IMR-90 (cell line): ENCODE results near the gene PTPN22. TPM values are rescaled to one million over a fixed set of nuclear protein-coding genes. Genes with fewer than 3 reads are reported as not detected.
A peak's percentile ranks its signal among the peaks of the same experiment; 100 is the strongest.

Experiments used
- ATAC-seq: fragments of 200-7000 bp; cut with Tn5 transposase; 2 replicates; pipeline ENCODE4 v1.9.1; 2020; ENCODE audit warnings: low read depth, mild to moderate bottlenecking, moderate library complexity
- BruUV-seq: library from RNA; stranded (reverse); fragments of 400-500 nt; replicated peaks from 2 replicates; lab custom pipeline; 2021; lab: Mats Ljungman, UMichigan
- CTCF ChIA-PET: fragments of 300-600 bp; formaldehyde crosslinking; extraction: SDS; loops from one replicate; lab custom pipeline; 2021; ENCODE audit warnings: antibody characterized with exemption; lab: Yijun Ruan, JAX
- POLR2A ChIA-PET: fragments of 300-600 bp; sonication (Branson Sonifier 250); formaldehyde crosslinking; loops from one replicate; lab custom pipeline; 2022; ENCODE audit warnings: antibody characterized with exemption; ENCODE audit not compliant: unreplicated experiment; lab: Charles Lee
- DNase-seq: peaks from one replicate; pipeline ENCODE4 v3.0.0; 2013
- H2AFZ ChIP-seq: replicated peaks from 2 replicates; pipeline ENCODE3; 2013; ENCODE audit warnings: low read length, mild to moderate bottlenecking; ENCODE audit not compliant: poor library complexity
- H2AK5ac ChIP-seq: 2 replicates; pipeline ENCODE4 v1.6.1; 2013; ENCODE audit warnings: low read depth, low read length, inconsistent platforms
- H2AK9ac ChIP-seq: replicated peaks from 2 replicates; pipeline ENCODE3; 2013; ENCODE audit warnings: mild to moderate bottlenecking, low read depth, low read length, moderate library complexity; ENCODE audit not compliant: poor library complexity
- H2BK120ac ChIP-seq: 2 replicates; pipeline ENCODE4 v1.6.1; 2013; ENCODE audit warnings: low read depth, low read length, inconsistent platforms
- H2BK15ac ChIP-seq: 3 replicates; pipeline ENCODE4 v1.6.1; 2013; ENCODE audit warnings: low read depth, low read length, inconsistent platforms
- H2BK20ac ChIP-seq: 2 replicates; pipeline ENCODE4 v1.6.1; 2013; ENCODE audit warnings: low read depth, mild to moderate bottlenecking, inconsistent platforms, low read length, moderate library complexity
- H2BK5ac ChIP-seq: 2 replicates; pipeline ENCODE4 v1.6.1; 2013; ENCODE audit warnings: mild to moderate bottlenecking, low read depth, low read length, inconsistent platforms; ENCODE audit not compliant: poor library complexity, severe bottlenecking
- H3K14ac ChIP-seq: replicated peaks from 2 replicates; pipeline ENCODE4 v1.6.1; 2013; ENCODE audit warnings: low read depth, low read length, inconsistent platforms
- H3K18ac ChIP-seq: 2 replicates; pipeline ENCODE4 v1.6.1; 2013; ENCODE audit warnings: low read depth, low read length, control low read depth
- H3K23ac ChIP-seq: 2 replicates; pipeline ENCODE4 v1.6.1; 2013; ENCODE audit warnings: low read depth, low read length, inconsistent platforms
- H3K27ac ChIP-seq: 2 replicates; pipeline ENCODE4 v1.5.1; 2013; ENCODE audit warnings: mild to moderate bottlenecking, control low read depth, low read length; ENCODE audit not compliant: insufficient read depth
- H3K27me3 ChIP-seq: 2 replicates; pipeline ENCODE4 v1.6.1; 2013; ENCODE audit warnings: low read length; ENCODE audit not compliant: control insufficient read depth, insufficient read depth
- H3K36me3 ChIP-seq: 2 replicates; pipeline ENCODE4 v1.6.1; 2013; ENCODE audit warnings: low read length, mixed read lengths; ENCODE audit not compliant: control insufficient read depth, insufficient read depth
- H3K4ac ChIP-seq: 2 replicates; pipeline ENCODE4 v1.6.1; 2013; ENCODE audit warnings: low read depth, low read length, inconsistent platforms
- H3K4me1 ChIP-seq: 2 replicates; pipeline ENCODE4 v1.6.1; 2013; ENCODE audit warnings: low read length, mixed read lengths; ENCODE audit not compliant: control insufficient read depth, insufficient read depth
- H3K4me2 ChIP-seq: 2 replicates; pipeline ENCODE4 v1.6.1; 2013; ENCODE audit warnings: low read depth, mild to moderate bottlenecking, control low read depth, low read length, moderate library complexity
- H3K4me3 ChIP-seq: 2 replicates; pipeline ENCODE4 v1.5.1; 2013; ENCODE audit warnings: low read depth, mild to moderate bottlenecking, control low read depth, low read length, moderate library complexity; ENCODE audit not compliant: insufficient read depth
- H3K56ac ChIP-seq: 2 replicates; pipeline ENCODE4 v1.6.1; 2013; ENCODE audit warnings: low read length, inconsistent platforms; ENCODE audit not compliant: insufficient read depth; ENCODE audit errors: extremely low read depth
- H3K79me1 ChIP-seq, 2 experiments: 2 replicates each; pipeline ENCODE4 v1.6.1; 2013; ENCODE audit warnings: low read length in 2 of 2, inconsistent platforms in 1 of 2, low read depth in 1 of 2
- H3K9ac ChIP-seq: 2 replicates; pipeline ENCODE4 v1.6.1; 2013; ENCODE audit warnings: low read depth, low read length, control low read depth
- H3K9me1 ChIP-seq: 2 replicates; pipeline ENCODE4 v1.6.1; 2013; ENCODE audit warnings: low read length, inconsistent platforms; ENCODE audit not compliant: insufficient read depth
- H3K9me3 ChIP-seq: 2 replicates; pipeline ENCODE4 v1.6.1; 2013; ENCODE audit warnings: low read length; ENCODE audit not compliant: control insufficient read depth, insufficient read depth
- H4K20me1 ChIP-seq: 2 replicates; pipeline ENCODE4 v1.6.1; 2013; ENCODE audit warnings: low read length, inconsistent platforms; ENCODE audit not compliant: insufficient read depth
- H4K5ac ChIP-seq: 2 replicates; pipeline ENCODE4 v1.6.1; 2013; ENCODE audit warnings: mild to moderate bottlenecking, low read depth, low read length, control low read depth
- H4K8ac ChIP-seq, 2 experiments: 2 replicates each; pipeline ENCODE4 v1.6.1; 2013; ENCODE audit warnings: low read depth in 2 of 2, low read length in 2 of 2, control low read depth in 1 of 2, inconsistent platforms in 1 of 2
- H4K91ac ChIP-seq: 2 replicates; pipeline ENCODE4 v1.6.1; 2013; ENCODE audit warnings: low read depth, low read length, inconsistent platforms; ENCODE audit not compliant: insufficient read depth
- BHLHE40 ChIP-seq: fragments of 150-350 bp; IDR thresholded peaks from 2 replicates; pipeline ENCODE4 v1.6.1; 2016; ENCODE audit warnings: mild to moderate bottlenecking, low read depth, low read length
- CEBPB ChIP-seq: IDR thresholded peaks from 2 replicates; pipeline ENCODE4 v1.6.1; 2012; ENCODE audit warnings: low read depth, low read length, improper control_type of control experiment
- CHD1 ChIP-seq: IDR thresholded peaks from 2 replicates; pipeline ENCODE4 v1.6.1; 2012; ENCODE audit warnings: low read depth, low read length, improper control_type of control experiment
- ELK1 ChIP-seq: fragments of 150-350 bp; IDR thresholded peaks from 2 replicates; pipeline ENCODE4 v1.6.1; 2016; ENCODE audit warnings: low read depth, mild to moderate bottlenecking, low read length, moderate library complexity, borderline replicate concordance
- FOS ChIP-seq: fragments of 150-350 bp; IDR thresholded peaks from 2 replicates; pipeline ENCODE4 v1.6.1; 2016; ENCODE audit warnings: low read depth, low read length
- MAFK ChIP-seq: IDR thresholded peaks from 2 replicates; pipeline ENCODE4 v1.6.1; 2012; ENCODE audit warnings: low read depth, low read length, improper control_type of control experiment
- MAZ ChIP-seq: IDR thresholded peaks from 2 replicates; pipeline ENCODE4 v1.6.1; 2012; ENCODE audit warnings: low read depth, mild to moderate bottlenecking, low read length, improper control_type of control experiment, moderate library complexity, borderline replicate concordance
- NFE2L2 ChIP-seq: fragments of 150-350 bp; IDR thresholded peaks from 2 replicates; pipeline ENCODE4 v1.6.1; 2016; ENCODE audit warnings: low read depth, mild to moderate bottlenecking, low read length
- POLR2A ChIP-seq: IDR thresholded peaks from 2 replicates; pipeline ENCODE4 v1.6.1; 2012; ENCODE audit warnings: mild to moderate bottlenecking, low read depth, low read length
- RAD21 ChIP-seq: IDR thresholded peaks from 2 replicates; pipeline ENCODE4 v1.6.1; 2012; ENCODE audit warnings: low read length, improper control_type of control experiment
- RCOR1 ChIP-seq: IDR thresholded peaks from 2 replicates; pipeline ENCODE4 v1.6.1; 2012; ENCODE audit warnings: mild to moderate bottlenecking, low read length, improper control_type of control experiment; ENCODE audit not compliant: insufficient replicate concordance
- SMC3 ChIP-seq: fragments of 150-350 bp; IDR thresholded peaks from 2 replicates; pipeline ENCODE4 v1.6.1; 2016; ENCODE audit warnings: low read depth, mild to moderate bottlenecking, antibody characterized with exemption, low read length, moderate library complexity
- WGBS, 2 experiments: methylation state at CpG; one replicate each; pipeline versions ENCODE4 v1.1.5 to v1.1.7; 2013; ENCODE audit warnings: missing lambda C conversion rate in 2 of 2; ENCODE audit not compliant: insufficient read length in 1 of 2; ENCODE audit errors: extremely low coverage in 2 of 2; 5-methylcytosine and 5-hydroxymethylcytosine counted together
- dilution Hi-C: fragments of 300-500 bp; cut with HindIII; formaldehyde crosslinking; loops from one replicate; pipeline ENCODE4 v1.14.3; 2018; ENCODE audit warnings: low sequenced_read_pairs; ENCODE audit not compliant: unreplicated experiment
- in situ Hi-C: fragments of 300-500 bp; cut with MboI; formaldehyde crosslinking; loops from 3 replicates; pipeline ENCODE4 v1.14.3; 2019; ENCODE audit warnings: low sequenced_read_pairs, inconsistent platforms, mixed read lengths
- intact Hi-C: fragments of 100-400 bp; cut with micrococcal nuclease; formaldehyde crosslinking; loops from 2 replicates; pipeline ENCODE4 v1.10.0; 2022
- polyA plus RNA-seq, 3 experiments: library from polyadenylated mRNA; depleted of rRNA; stranded (reverse); fragments of >200 nt; gene quantifications; 2 replicates each; pipeline ENCODE4 v1.2.3, GENCODE V29; 2012; ENCODE audit warnings: low replicate concordance in 1 of 3
- total RNA-seq: library from RNA; depleted of rRNA; stranded (reverse); fragments of >200 nt; gene quantifications from 2 replicates; pipeline ENCODE4 v1.2.3, GENCODE V29; 2012
- TF ChIP-seq, protein P1 (sequence below): fragments of 150-350 bp; IDR thresholded peaks from 2 replicates; pipeline ENCODE4 v1.6.1; 2017; ENCODE audit warnings: mild to moderate bottlenecking, antibody characterized with exemption, low read length, low read depth
- TF ChIP-seq, protein P2 (sequence below): conservative IDR thresholded peaks from 2 replicates; pipeline ENCODE4 v1.5.1; 2012; ENCODE audit warnings: mild to moderate bottlenecking, low read depth, low read length, improper control_type of control experiment

Gene PTPN22
- total and polyA plus RNA-seq, 2 of the 4 experiments (the other 2 are of a cell fraction) = 0.14 to 0.18 TPM

DNA sequence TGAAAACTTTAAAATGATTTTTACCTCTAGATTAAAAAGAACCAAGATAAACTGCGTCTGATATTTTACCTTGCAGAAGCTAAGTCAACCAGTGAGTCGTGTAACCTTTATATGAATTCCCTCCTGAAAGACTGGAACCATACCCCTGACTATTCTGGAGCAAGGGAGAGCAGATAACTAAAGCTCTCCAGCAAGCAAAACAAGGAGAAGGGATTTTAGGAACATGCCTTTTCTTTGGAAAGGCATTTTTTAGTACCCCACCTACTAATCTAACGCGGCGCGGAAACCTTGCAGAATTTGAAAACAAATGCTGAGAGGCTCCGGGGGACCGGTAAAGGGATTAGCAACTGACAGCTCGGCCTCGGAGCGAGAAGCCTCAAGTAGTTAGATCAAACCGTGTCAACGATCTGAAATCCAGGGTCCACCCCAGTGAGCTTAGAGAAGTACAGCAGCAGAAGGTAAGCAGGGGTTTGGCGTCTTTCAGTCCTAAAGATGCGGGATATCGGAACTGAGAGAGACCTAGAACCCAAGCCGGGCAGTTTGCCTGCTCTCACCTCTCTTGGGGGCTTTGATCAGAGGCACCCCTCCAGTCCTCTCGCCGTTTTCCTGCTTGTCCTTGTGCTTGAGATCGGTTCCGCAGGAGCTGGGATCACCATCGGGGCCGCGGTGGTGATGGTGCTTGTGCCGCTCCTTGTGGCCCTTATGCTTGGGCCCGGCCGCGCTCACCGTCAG lies 60.2 kb downstream of the PTPN22 start:
- no peaks in the 10 kb centered on the region for H3K27me3 ChIP-seq
- ChIA-PET POLR2A (interaction anchor here (0.8 kb wide), 2 partner anchors 52 to 116 kb away, joined by 3 to 4 read pairs; partner anchors contain the start of gene PHTF1), CTCF (no interaction called here)
- peak overlapping the region; percentile 94 for H3K9ac ChIP-seq
- H4K5ac ChIP-seq = no peak overlapping the region; the same call in 1 of the 2 replicates
- intact Hi-C loops (loop anchor here (10.0 kb wide), 1 partner anchor 417 kb away; the partner anchor contains the start of gene MAGI3), dilution Hi-C loops (no loop called here), in situ Hi-C loops (no loop called here)
- H3K18ac ChIP-seq = no peak overlapping the region
- H3K23ac ChIP-seq = peak overlapping the region; percentile 89
- H3K9me1 ChIP-seq = no peaks in the 10 kb centered on the region
- H3K56ac ChIP-seq = peak overlapping the region; percentile 79
- 0 out of 2 replicates have a peak overlapping the region, but pooled peaks have one; percentile 4 for H2BK120ac ChIP-seq
- H2BK5ac ChIP-seq = peak overlapping the region; percentile 72
- H2BK15ac ChIP-seq = 0 out of 3 replicates have a peak overlapping the region, but pooled peaks have one; percentile 40
- H3K4me2 ChIP-seq = peak overlapping the region; percentile 92
- H4K91ac ChIP-seq = peak overlapping the region; percentile 62
- H3K14ac ChIP-seq = peak overlapping the region; percentile 92
- H4K20me1 ChIP-seq = peaks cover 27% of the 10 kb centered on the region; the same call in 1 of the 2 replicates
- H2BK20ac ChIP-seq = no peak overlapping the region
- DNase-seq (peak; percentile 22), ATAC-seq (peak; percentile 30)
- peaks cover 0 to 34% of the 10 kb centered on the region in 2 experiments; a peak in 2 of 4 replicates for H3K79me1 ChIP-seq
- H4K8ac ChIP-seq = peak overlapping the region in 1 of 2 experiments; percentile 17; a peak in 1 of 4 replicates
- no peaks in the 10 kb centered on the region for H3K9me3 ChIP-seq
- peak overlapping the region; percentile 97 for H3K4me3 ChIP-seq
- H3K4ac ChIP-seq = peak overlapping the region; percentile 83
- peak overlapping the region; percentile 50; the same call in 1 of the 2 replicates for H2AK5ac ChIP-seq
- peaks cover 4% of the 10 kb centered on the region for H3K4me1 ChIP-seq
- peak overlapping the region; percentile 92 for H2AK9ac ChIP-seq
- peak overlapping the region; percentile 58 for H3K27ac ChIP-seq
- no TSS peak for BruUV-seq
- 0% methylated on average over 2 of the region's 29 CpGs; no CpG with 5 or more reads in 1 of the 2 experiments for WGBS, 2 experiments
- no peaks in the 10 kb centered on the region for H3K36me3 ChIP-seq
- H2AFZ ChIP-seq = peak overlapping the region; percentile 92
- no peak for TF ChIP-seq CEBPB
- TF ChIP-seq FOS = no peak
- TF ChIP-seq SMC3 = no peak
- TF ChIP-seq, protein P1, sequence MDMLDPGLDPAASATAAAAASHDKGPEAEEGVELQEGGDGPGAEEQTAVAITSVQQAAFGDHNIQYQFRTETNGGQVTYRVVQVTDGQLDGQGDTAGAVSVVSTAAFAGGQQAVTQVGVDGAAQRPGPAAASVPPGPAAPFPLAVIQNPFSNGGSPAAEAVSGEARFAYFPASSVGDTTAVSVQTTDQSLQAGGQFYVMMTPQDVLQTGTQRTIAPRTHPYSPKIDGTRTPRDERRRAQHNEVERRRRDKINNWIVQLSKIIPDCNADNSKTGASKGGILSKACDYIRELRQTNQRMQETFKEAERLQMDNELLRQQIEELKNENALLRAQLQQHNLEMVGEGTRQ = no peak
- TF ChIP-seq RCOR1 = no peak
- TF ChIP-seq POLR2A = no peak
- no peak for TF ChIP-seq BHLHE40
- TF ChIP-seq CHD1 = no peak
- TF ChIP-seq, protein P2, sequence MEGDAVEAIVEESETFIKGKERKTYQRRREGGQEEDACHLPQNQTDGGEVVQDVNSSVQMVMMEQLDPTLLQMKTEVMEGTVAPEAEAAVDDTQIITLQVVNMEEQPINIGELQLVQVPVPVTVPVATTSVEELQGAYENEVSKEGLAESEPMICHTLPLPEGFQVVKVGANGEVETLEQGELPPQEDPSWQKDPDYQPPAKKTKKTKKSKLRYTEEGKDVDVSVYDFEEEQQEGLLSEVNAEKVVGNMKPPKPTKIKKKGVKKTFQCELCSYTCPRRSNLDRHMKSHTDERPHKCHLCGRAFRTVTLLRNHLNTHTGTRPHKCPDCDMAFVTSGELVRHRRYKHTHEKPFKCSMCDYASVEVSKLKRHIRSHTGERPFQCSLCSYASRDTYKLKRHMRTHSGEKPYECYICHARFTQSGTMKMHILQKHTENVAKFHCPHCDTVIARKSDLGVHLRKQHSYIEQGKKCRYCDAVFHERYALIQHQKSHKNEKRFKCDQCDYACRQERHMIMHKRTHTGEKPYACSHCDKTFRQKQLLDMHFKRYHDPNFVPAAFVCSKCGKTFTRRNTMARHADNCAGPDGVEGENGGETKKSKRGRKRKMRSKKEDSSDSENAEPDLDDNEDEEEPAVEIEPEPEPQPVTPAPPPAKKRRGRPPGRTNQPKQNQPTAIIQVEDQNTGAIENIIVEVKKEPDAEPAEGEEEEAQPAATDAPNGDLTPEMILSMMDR = no peak
- no peak for TF ChIP-seq MAFK
- TF ChIP-seq RAD21 = no peak
- TF ChIP-seq NFE2L2 = no peak
- no peak for TF ChIP-seq MAZ
- no peak for TF ChIP-seq ELK1
